ENCODE measurements around the gene MAMLD1.

MAMLD1 gene

GRCh38 chrX:150365990-150366911 is 3.1 kb downstream of the MAMLD1 start:
- Histone ChIP-seq H3K27me3 (replicated peaks; ENCODE audit: control insufficient read depth, insufficient read depth, low read length) (peaks cover 1% of the 10 kb centered on the region; the same call in 1 of the 2 replicates), H3K4me3 (replicated peaks; ENCODE audit: low read depth, low read length) (no peak overlapping the region), H3K36me3 (ENCODE audit: control insufficient read depth, insufficient read depth, low read length) (no peaks in the 10 kb centered on the region)
- TF ChIP-seq CTCF (IDR thresholded peaks at IDR 0.05; ENCODE audit: insufficient read depth, low read length, poor library complexity, severe bottlenecking): no peak
- DNase-seq (ENCODE audit: extremely low read depth, insufficient read length): no peak

GRCh38 chrX:150366951-150367545 is 3.9 kb downstream of the MAMLD1 start:
- no peak for TF ChIP-seq CTCF (IDR thresholded peaks at IDR 0.05; ENCODE audit: insufficient read depth, low read length, poor library complexity, severe bottlenecking)
- no peak overlapping the region for H3K4me3 ChIP-seq (replicated peaks; ENCODE audit: low read depth, low read length)
- DNase-seq (ENCODE audit: extremely low read depth, insufficient read length): no peak
- H3K27me3 ChIP-seq (replicated peaks; ENCODE audit: control insufficient read depth, insufficient read depth, low read length): no peaks in the 10 kb centered on the region; the same call in 1 of the 2 replicates
- no peaks in the 10 kb centered on the region for H3K36me3 ChIP-seq (ENCODE audit: control insufficient read depth, insufficient read depth, low read length)

- H3K4me3 ChIP-seq (replicated peaks; ENCODE audit: low read depth, low read length): no peak overlapping the region
- no peak for TF ChIP-seq CTCF (IDR thresholded peaks at IDR 0.05; ENCODE audit: insufficient read depth, low read length, poor library complexity, severe bottlenecking)
- H3K27me3 ChIP-seq (replicated peaks; ENCODE audit: control insufficient read depth, insufficient read depth, low read length): no peaks in the 10 kb centered on the region; the same call in 1 of the 2 replicates
- DNase-seq (ENCODE audit: extremely low read depth, insufficient read length): no peak
- no peaks in the 10 kb centered on the region for H3K36me3 ChIP-seq (ENCODE audit: control insufficient read depth, insufficient read depth, low read length)
These were observed 7.6 kb downstream of the MAMLD1 start for GRCh38 chrX:150370589-150371312.

- Histone ChIP-seq H3K27me3 (replicated peaks; ENCODE audit: control insufficient read depth, insufficient read depth, low read length) (no peaks in the 10 kb centered on the region; the same call in 1 of the 2 replicates), H3K36me3 (ENCODE audit: control insufficient read depth, insufficient read depth, low read length) (no peaks in the 10 kb centered on the region), H3K4me3 (replicated peaks; ENCODE audit: low read depth, low read length) (no peak overlapping the region)
- DNase-seq (ENCODE audit: extremely low read depth, insufficient read length): no peak
- no peak for TF ChIP-seq CTCF (IDR thresholded peaks at IDR 0.05; ENCODE audit: insufficient read depth, low read length, poor library complexity, severe bottlenecking)
These were observed 8.8 kb downstream of the MAMLD1 start for GRCh38 chrX:150371877-150372276.

GRCh38 chrX:150372280-150372679 is 9.2 kb downstream of the MAMLD1 start:
- no peak for TF ChIP-seq CTCF (IDR thresholded peaks at IDR 0.05; ENCODE audit: insufficient read depth, low read length, poor library complexity, severe bottlenecking)
- no peak overlapping the region for H3K4me3 ChIP-seq (replicated peaks; ENCODE audit: low read depth, low read length)
- no peaks in the 10 kb centered on the region; the same call in 1 of the 2 replicates for H3K27me3 ChIP-seq (replicated peaks; ENCODE audit: control insufficient read depth, insufficient read depth, low read length)
- H3K36me3 ChIP-seq (ENCODE audit: control insufficient read depth, insufficient read depth, low read length): no peaks in the 10 kb centered on the region
- DNase-seq (ENCODE audit: extremely low read depth, insufficient read length): no peak
